GM19328 (cell line): ENCODE measurements around the gene TUBGCP6.

ENCODE experiments used
- ATAC-seq: cut with Tn5 transposase; IDR thresholded peaks from one replicate; pipeline ENCODE4 v1.9.1; 2021; ENCODE audit warnings: mild to moderate bottlenecking, moderate library complexity; ENCODE audit not compliant: unreplicated experiment

The TUBGCP6 gene

DNA sequence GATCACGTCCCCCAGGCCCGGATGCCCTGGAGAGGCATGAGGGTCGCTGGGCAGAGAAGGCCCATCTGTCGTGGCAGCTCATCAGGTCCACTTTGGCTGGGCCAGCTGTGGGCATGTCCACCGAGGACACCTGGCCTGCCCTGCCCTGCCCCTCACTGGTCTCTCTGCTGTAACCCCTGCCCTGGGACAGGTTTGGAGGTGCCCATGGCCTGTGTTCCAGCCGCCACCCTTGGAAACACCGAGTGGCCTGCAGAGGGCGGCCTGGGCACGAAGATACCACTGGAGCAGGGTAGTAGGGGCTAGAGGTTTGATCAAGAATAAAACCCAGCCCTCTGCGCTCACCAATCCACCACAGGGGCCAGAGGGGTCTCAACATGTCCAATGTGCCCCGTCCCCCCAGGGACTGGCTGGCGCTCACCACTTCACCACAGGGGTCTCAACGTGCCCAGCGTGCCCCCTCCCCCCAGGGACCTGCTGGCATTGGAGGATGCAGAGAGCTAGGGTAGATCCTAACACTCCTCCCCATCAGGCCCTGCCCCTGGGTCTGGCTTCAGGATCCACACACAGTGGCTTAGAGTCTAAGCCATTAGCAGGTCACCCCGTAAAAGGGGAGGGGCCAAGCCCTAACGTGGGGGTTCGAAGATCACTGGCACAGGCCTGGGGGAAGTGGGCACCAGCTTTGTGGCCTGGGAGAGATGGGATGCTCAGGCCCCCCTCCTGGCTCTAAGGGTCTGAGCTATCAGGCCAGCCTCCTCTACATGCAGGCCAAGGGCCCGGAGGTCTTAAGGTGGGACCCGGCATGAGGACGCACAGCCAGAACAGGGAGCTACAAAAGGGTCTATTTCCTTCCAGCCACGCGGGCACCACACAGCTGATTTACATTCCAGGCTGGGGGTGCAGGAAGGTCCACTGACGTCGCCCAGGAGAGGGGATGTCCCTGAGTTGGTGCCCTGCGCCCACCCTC is 7.5 kb upstream of the TUBGCP6 start:
- no peak for ATAC-seq

DNA sequence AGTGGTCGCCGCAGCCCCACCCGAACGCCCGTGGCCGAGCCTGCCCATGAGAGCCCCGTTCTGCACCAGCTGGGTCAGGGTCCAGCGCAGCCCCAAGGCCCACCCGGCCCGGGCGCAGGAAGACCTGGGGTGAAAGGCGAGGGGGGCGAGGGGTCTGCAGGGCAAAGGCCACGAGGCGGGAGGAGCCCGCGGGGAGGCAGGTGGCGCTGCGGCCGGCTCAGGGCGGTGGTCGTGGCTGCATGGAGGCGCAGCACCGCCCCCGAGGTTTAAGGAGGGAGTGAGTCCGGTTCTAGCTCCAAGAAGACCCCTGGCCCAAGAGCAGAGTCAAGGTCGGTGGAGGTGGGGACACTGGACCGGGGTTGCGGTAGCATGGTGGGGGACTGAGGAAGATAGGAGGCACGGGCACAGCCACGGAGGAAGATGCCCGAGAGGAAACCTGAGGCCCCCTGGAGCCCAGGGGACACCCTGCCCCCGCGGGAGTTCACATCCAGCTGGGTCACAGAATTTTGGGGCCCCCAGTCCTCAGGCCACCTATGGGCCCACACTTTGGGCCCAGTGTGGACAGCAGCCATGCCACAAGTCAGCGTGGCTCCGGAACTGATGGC is 6.8 kb upstream of the TUBGCP6 start:
- ATAC-seq, result peak; percentile 9

DNA sequence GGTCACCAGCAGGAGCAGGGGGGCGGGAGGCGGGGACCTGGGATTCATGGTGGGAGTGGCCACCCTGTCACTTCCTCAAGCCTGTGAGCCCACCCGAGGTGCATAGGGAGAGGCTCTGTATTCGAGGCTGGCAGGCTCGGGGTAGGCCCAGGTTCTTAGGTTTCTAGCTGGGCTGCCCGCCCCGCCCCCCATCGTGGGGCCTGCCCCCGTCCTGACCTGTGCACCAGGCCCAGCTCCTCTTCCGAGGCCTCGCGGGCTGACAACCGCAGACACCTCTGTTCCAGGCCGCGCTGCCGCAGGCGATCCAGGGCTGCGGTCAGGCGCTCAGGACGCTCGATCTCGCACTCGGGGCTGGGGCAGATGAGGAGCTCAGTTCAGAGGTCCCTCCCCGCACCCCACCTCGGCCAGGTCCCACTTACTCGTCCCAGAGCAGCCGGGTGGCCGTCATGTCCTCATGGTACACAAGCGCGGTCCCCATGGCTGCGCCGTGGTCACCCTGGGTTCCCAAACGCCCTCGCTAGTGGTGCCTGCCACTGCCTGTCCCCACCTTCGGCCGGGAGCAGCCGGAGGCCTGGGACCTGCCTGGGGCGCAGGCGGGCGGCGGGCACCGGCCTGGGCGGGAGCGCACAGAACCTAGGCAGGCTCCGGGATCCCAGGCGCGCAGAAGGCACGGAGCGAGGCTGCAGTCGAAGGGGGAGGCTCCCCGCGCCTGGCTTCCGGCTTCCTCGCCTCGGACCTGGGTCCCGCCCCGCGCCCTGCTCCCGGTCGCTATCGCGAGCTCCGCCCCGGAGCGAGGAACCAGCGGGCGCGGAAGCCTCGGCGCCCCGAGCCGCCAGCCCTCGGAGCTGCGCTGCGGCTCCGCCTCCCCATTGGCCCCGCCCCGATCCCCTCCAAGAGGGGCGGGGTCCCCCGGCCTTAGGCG is 6.0 kb upstream of the TUBGCP6 start, which contains the start of gene HDAC10:
TSS of gene HDAC10 (minus strand) at position 711 of the 922 bp plus-strand sequence. CDS start at position 478, 233 bp downstream.
- ATAC-seq, result peak; percentile 60

DNA sequence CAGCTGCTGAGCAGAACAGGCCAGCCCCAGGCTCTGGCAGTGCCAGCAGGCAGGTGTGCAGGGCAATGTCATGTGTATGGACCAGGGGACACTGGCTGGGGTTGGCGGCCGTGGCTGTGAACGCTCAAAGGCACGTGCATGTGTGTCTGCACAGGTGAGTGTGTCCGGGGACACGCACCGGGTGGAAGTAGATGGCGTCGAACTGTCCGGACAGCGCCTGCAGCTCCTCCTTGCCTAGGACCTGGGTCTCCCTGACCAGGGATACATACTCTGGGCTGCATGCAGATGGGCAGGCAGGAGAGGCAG is 5.4 kb upstream of the TUBGCP6 start:
- ATAC-seq, result no peak

DNA sequence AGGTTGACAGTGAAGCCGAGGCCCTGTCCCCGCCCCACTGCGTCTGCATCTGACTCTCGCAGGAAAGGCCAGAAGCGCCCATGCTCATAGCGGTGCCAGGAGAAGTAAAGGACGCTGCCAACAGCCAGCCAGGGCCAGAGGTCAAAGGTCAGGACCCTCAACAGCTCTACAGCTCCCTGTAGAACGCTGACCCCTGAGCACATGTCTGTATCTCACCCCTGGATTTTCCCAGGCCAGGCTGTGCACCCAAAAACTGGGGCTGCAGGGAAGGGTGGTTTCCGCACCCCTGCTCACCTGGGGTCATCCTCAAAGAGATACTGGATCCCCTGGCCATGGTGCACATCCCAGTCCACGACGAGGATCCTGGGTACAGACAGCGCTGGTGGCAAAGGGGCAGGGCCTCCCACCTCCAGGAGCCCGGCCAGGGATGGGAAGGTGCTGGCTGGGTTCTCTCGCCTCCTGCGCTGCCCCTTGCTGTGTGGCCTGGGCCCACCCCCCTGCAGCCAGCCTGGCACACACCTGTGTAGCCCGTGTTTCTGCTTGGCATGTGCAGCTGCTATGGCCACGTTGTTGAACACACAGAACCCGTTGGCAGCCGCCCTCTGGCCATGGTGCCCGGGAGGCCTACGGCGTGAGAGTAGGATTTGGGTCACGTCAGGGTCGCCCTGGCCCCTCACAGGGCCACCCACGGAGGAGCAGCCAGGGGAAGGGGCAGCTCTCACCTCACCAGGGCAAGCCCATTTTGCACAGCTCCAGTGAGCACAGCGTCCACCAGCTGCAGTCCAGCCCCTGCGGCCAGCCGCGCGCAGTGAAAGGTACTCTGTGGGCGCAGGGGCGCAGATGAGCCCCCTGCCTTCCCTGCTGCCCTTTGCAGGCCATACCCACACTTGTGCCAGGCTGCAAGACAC is 4.8 kb upstream of the TUBGCP6 start:
- ATAC-seq, result no peak

DNA sequence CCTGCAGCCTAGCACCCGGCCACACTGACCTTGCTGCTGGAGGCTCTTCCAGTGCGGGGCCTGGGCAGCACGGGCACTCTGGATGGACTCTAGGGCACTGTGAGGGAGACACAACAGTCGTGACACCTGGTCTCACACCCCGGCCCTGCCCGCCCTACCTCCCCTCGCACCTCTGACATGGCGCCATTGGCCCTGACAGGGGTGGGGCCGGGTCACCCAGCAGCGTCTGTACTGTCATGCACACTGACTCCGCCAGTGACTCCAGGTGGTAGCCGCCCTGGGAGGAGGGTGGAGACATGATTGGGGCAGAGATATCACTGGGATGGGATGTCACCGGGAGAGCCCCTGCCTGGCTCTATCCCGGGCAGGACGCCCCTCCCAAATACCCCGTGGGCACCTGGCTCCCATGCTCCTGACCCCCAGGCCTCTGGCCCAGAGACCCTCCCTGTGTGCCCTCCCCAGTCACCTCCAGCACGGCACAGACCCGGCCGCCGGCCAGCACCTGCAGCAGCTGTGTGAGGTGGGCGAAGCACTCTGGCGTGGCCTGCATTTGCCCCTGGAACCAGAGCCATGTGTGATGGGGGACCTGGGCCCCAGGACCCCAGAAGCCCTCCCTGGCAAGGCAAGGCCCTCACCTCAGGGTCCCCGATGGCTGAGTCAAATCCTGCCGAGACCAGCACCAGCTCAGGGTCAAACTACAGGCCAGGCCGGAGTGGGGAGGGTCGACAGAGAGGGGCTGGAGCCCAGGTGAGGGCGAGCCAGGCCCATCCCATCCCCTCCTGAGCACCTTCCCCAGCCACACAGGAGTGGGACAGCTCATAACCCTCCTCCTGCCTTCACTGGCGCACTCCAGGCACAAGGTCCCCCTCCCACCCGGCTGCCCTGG is 3.6 kb upstream of the TUBGCP6 start:
- ATAC-seq, result no peak

DNA sequence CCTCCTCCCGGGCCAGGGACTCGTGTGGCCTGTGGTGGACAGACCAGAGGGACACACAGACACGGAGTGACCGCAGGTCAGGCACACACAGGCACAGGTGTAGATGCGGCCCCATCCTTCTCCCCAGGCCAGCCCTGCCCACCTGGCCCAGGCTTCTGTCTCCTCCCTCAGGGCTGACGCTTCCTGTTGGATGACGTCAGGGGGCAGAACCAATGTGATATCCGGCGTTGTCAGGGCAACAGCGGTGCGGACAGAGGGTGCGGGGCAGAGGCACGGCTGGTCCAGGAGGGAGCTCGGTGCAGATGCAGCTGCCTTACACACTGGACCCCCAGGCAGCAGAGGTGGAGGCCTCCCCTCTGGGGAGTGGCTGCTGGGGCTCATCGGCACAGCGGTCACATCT is 2.9 kb upstream of the TUBGCP6 start:
- ATAC-seq, result no peak

DNA sequence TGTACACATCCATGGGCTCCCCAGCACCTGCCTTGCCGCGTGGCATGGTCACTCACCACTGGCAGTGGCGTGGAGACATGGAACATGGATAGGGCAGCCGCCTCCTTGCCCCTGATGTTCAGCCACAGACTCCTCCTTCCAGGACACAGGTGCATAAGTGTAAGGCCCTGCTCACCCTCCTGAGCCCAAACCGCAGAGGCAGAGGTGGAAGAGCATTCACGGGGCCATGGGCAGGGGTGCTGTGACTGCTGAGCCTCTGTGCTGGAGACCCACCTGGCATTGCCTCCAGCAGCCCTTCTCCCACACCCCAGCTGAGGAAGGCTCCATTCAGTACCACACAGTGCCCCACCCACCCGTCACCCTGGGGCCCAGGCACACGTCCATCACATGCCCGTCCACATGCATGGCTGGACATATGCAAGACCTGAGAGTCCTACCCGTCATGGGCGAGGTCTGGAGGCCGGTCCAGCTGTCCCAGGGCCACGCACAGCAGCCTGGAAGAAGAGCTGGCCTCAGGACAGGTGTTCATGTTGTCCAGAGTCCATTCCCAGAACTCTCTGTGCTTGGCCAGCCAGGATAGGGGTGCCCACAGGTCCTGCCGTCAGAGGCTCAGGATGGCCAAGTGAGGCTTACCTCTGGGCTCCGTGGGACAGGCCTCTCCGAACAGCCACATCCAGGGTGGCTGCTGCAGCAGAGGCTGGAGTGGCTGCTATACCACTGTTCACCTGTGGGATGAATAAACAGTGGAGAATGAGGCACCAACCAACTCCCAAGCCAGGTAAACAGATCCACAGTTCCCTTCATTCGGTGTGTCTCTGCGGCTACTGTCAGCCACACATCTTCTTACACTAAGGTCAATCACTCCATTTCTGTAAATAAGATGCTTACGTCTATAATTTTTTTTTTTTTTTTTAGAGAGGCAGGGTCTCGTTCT is 1.7 kb upstream of the TUBGCP6 start:
- no peak for ATAC-seq

DNA sequence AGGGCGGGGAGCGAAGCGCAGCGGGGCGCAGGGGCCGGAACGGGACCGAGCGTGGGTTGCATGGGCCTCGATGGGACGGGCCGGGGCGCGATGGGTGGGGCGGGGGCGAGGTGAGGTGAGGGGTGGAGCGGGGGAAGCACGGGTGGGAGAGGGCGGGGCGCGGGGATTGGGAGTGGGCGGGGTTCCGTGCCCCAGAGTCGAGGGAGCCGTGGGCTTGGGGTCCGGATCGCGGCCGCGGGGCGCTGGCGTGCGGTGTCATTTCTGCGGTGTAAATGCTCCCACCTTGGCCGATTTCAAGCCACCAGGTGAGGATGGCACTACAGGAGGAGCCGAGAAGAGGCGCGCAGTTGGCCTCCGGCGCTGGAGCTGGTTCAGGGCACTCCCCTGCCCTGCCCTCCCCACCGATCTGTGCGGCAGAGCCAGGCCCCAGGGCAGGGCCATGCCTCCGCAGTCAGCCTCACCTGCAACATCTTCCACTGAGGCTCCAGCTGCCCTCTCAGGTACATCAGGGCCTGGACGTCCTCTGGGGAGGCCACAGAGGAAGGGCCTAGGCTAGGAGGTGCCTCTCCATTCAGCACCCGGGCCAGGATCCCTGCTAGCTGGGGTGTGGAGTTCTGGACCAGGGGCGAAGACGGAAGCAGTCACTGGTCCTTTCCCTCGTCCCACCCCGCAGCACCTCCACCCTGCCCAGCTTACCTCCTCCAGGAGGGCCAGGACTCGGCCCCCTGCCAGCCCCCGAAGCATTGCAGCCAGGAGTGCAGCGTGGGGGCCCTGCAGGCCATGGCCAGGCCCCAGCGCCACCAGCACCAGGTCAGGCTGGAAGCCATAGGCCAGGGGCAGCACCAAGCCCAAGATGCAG is 620 bp upstream of the TUBGCP6 start:
- no peak for ATAC-seq

DNA sequence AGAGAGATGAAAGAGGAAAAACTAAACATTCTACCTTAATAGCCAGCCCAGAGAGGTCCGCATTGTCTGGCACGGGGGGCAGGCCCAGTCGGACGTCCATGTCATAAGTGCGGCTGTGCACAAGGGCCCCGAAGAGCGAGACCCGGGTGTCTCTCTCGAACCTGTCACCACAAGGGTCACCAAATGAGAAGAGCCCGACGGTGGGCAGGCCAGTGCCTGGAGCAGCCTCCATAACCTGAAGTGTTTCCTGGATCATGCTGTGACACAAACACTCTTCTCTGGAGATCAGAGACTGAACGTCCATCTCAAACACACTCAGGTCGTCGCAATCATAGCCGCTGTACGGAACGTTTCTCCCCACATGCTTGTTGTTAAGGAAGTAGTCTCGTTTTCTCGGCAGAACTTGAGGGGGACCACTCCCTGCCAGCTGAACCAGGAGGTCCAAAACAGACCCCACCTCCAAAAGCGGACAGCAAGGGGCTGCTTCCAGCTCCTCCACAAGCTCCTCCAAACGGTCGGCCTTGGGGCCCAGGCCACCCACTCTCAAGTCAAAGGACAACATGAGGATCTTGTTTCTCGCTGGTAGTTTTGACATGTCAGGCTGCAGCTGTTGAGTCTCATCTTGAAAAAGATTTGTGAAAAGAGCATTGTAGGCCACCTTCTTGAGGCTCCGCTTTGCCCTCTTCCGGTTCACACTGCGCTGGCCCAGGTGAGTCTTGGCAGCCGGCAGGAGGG is 971 bp downstream of the TUBGCP6 start:
- ATAC-seq, result no peak

DNA sequence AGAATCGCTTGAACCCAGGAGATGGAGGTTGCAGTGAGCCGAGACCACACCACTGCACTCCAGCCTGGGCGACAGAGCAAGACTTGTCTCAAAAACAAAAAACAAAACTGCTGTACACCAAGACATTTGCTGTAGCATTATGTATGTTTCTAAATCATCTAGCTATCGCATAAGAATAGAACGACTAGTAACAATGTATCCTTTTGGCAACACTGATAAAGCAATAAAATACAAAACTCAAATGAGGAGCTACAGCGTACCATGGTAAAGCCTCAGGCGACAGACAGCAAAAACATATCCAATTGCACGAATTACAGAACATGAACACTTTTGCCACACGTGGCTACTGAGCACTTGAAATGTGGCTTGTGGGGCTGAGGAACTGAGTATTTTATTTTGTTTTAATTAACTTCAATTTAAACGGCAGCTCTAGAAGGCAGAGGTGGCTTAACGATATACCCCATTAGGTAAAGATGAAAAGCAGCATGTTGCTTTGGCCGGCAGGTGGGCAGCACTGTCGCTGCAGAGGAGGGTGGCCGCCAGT is 2.3 kb downstream of the TUBGCP6 start:
- ATAC-seq, result no peak

DNA sequence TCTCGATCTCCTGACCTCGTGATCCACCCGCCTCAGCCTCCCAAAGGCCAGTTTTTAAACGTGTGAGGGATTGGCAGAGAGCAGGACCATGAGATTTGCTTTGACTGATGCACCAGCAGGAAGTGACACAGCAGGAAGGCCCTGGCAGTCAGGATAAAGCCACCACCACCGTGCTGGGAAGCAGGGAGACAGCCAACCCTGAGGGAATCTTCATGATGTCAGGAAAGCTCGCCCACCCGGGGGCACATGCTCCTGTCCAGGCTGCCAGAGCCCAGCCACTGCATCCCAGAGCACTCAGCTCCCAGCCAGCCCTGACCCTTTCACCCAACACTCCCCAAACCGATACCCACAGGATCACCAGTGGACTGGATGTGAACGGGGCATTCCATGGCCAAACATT is 6.1 kb downstream of the TUBGCP6 start:
- ATAC-seq, result no peak

DNA sequence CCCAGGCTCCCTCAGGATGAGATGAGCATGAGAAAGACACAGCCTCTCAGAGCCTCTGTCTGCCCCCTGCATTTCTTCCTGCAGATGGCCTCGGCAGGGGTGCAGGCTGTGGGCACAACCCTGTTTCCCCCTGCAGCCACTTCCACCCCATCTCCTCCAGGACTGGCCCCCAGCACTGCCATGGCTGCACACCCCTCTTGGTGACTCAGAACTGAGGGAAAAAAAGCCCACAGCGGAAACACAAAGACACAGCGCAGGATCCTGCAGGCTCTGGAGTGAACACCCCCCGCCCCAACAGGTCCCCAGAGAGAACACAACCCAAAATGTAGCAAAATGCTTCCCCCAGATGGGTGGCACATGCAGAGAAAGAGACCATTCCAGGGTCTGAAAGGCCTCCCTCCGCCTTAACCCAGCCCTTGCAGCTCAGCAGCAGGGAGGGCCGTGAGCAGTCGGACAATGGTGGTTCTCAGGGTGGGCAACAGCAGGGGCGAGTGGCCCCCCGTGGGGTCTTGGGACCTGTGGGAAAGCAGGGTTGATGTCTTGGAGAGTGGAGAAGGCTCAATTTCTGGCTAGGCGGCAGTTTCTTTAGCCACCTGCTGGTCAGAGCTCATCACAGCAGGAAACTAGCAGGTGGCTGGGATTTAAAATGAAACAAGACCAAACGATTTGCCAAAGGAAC is 8.0 kb downstream of the TUBGCP6 start:
- no peak for ATAC-seq

DNA sequence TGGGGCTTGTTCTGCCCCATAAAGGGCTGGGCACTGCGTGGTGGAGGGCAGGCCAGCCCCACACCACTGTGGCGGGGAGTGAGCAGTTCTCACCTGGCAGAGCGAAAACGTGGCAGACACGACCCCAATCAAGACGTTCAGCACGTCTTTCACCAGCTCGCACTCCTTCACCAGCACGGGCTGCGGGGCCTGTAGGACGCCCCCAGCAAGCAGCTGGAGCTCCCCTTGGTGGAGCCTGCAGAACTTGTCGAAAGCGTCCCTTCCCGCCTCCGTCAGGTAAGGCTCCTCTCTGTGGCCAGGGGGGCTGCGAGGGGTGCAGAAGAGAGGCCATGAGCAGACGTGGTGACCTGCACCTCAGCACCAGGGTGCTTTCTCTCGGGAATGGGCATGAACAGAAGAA is 11.6 kb downstream of the TUBGCP6 start:
- ATAC-seq, result no peak

DNA sequence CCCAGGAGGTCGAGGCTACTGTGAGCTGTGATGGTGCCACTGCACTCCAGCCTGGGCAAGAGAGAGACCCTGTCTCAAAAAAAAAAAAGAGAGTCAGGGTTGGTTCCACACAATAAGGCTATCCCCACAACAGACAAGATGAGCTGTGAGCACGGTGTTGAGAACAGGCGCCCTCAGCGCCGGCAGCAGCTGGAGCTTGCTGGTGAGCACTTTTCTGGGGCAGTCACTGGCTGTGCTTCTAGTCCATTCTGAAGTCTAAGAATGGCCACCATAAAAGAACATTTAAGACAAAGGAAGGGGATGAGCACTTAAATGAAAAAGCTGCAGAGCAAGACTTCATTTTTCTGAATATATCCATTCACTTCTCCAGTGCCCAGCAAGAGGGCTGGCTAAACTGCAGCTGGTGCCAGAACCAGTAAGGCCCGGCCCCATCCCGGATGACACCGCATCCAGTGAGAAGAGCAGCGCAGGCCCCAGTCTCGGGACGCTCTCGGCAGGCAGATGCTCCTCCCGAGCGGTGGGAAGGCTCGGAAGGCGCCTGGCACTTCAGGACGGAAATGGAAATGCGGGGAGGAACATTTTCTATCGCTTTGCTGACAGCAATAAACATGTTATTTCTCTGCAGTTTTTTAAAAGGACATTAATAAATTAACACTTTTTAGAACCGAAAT is 12.2 kb downstream of the TUBGCP6 start:
- ATAC-seq, result no peak
